ENCODE data around the gene RGS6. TPM values are rescaled to one million over a fixed set of nuclear protein-coding genes. Genes with fewer than 3 reads are reported as not detected.

The RGS6 gene
- total and polyA plus RNA-seq, 2 of the 4 experiments (the other 2 are of a cell fraction): not detected

GRCh38 chr14:71966528-71966927 is 34.3 kb downstream of the RGS6 start:
- Histone ChIP-seq H3K79me1 (ENCODE audit: low read depth in 1 of 2, low read length in 2 of 2) (no peaks in the 10 kb centered on the region), H4K91ac (ENCODE audit: insufficient read depth, low read depth, low read length) (no peak overlapping the region), H2AK9ac (replicated peaks; ENCODE audit: low read depth, low read length, poor library complexity) (no peak overlapping the region), H2BK120ac (ENCODE audit: low read depth, low read length) (no peak overlapping the region), H3K56ac (ENCODE audit: extremely low read depth, insufficient read depth, low read length) (no peak overlapping the region), H3K23ac (ENCODE audit: low read depth, low read length) (no peak overlapping the region), H3K14ac (replicated peaks; ENCODE audit: low read depth, low read length) (no peak overlapping the region), H4K20me1 (ENCODE audit: insufficient read depth, low read length) (no peaks in the 10 kb centered on the region), H3K4ac (ENCODE audit: low read depth, low read length) (no peak overlapping the region), H3K4me2 (ENCODE audit: low read depth, low read length) (no peak overlapping the region), H3K4me3 (ENCODE audit: insufficient read depth, low read depth, low read length) (no peak overlapping the region), H3K27me3 (ENCODE audit: control insufficient read depth, insufficient read depth, low read length) (no peaks in the 10 kb centered on the region), H3K9ac (ENCODE audit: low read depth, low read length) (no peak overlapping the region), H2AK5ac (ENCODE audit: low read depth, low read length) (no peak overlapping the region), H2BK5ac (ENCODE audit: low read depth, low read length, poor library complexity, severe bottlenecking) (no peak overlapping the region), H3K9me3 (ENCODE audit: control insufficient read depth, insufficient read depth, low read length) (no peaks in the 10 kb centered on the region), H3K27ac (ENCODE audit: insufficient read depth, low read length) (no peak overlapping the region), H3K4me1 (ENCODE audit: control insufficient read depth, insufficient read depth, low read length) (no peaks in the 10 kb centered on the region), H3K18ac (ENCODE audit: low read depth, low read length) (no peak overlapping the region), H2AFZ (replicated peaks; ENCODE audit: low read length, poor library complexity) (no peak overlapping the region), H3K9me1 (ENCODE audit: insufficient read depth, low read length) (no peaks in the 10 kb centered on the region), H4K8ac (ENCODE audit: low read depth in 2 of 2, low read length in 2 of 2) (no peak overlapping the region), H2BK15ac (ENCODE audit: low read depth, low read length) (no peak overlapping the region), H4K5ac (ENCODE audit: low read depth, low read length) (no peak overlapping the region), H3K36me3 (ENCODE audit: control insufficient read depth, insufficient read depth, low read length) (no peaks in the 10 kb centered on the region), H2BK20ac (ENCODE audit: low read depth, low read length) (no peak overlapping the region)
- in situ Hi-C loops (cut with MboI; ENCODE audit: low sequenced_read_pairs): no loop called here
- dilution Hi-C loops (cut with HindIII; ENCODE audit: low sequenced_read_pairs, unreplicated experiment): no loop called here
- TF ChIP-seq NFE2L2 (IDR thresholded peaks at IDR 0.05; ENCODE audit: low read depth, low read length): no peak
- no peak for TF ChIP-seq ELK1 (IDR thresholded peaks at IDR 0.05; ENCODE audit: borderline replicate concordance, low read depth, low read length)
- no peak for TF ChIP-seq SMC3 (IDR thresholded peaks at IDR 0.05; ENCODE audit: low read depth, low read length)
- TF ChIP-seq CHD1 (IDR thresholded peaks at IDR 0.05; ENCODE audit: low read depth, low read length): no peak
- no peak for TF ChIP-seq MAZ (IDR thresholded peaks at IDR 0.05; ENCODE audit: borderline replicate concordance, low read depth, low read length)
- TF ChIP-seq RFX5 (IDR thresholded peaks at IDR 0.05; ENCODE audit: low read depth, low read length): no peak
- no peak for TF ChIP-seq POLR2A (IDR thresholded peaks at IDR 0.05; ENCODE audit: low read depth, low read length)
- no peak for TF ChIP-seq BHLHE40 (IDR thresholded peaks at IDR 0.05; ENCODE audit: low read depth, low read length)
- no peak for TF ChIP-seq RCOR1 (IDR thresholded peaks at IDR 0.05; ENCODE audit: insufficient replicate concordance, low read length)
- no peak for TF ChIP-seq MAFK (IDR thresholded peaks at IDR 0.05; ENCODE audit: low read depth, low read length)
- no peak for TF ChIP-seq FOS (IDR thresholded peaks at IDR 0.05; ENCODE audit: low read depth, low read length)
- TF ChIP-seq MXI1 (IDR thresholded peaks at IDR 0.05; ENCODE audit: borderline replicate concordance, low read depth, low read length): no peak
- no peak for TF ChIP-seq CTCF (conservative IDR thresholded peaks at IDR 0.05; ENCODE audit: low read depth, low read length)
- TF ChIP-seq USF2 (IDR thresholded peaks at IDR 0.05; ENCODE audit: low read depth, low read length): no peak
- TF ChIP-seq CEBPB (IDR thresholded peaks at IDR 0.05; ENCODE audit: low read depth, low read length): no peak
- no peak for TF ChIP-seq RAD21 (IDR thresholded peaks at IDR 0.05; ENCODE audit: low read length)
- POLR2A ChIA-PET (ENCODE audit: unreplicated experiment): no interaction called here
- CTCF ChIA-PET: no interaction called here
- no TSS peak for BruUV-seq (replicated peaks)
- WGBS, 2 experiments (ENCODE audit: extremely low coverage in 2 of 2, insufficient read length in 1 of 2): no CpG with 5 or more reads among the region's 2 CpGs
- no peak for ATAC-seq (ENCODE audit: low read depth)
- DNase-seq: no peak
- intact Hi-C loops (cut with micrococcal nuclease): no loop called here
